IMR-90 (cell line): Measurements from ENCODE around the gene PTPRG. TPM values are rescaled to one million over a fixed set of nuclear protein-coding genes. Genes with fewer than 3 reads are reported as not detected.

Experiments
- ATAC-seq: fragments of 200-7000 bp; cut with Tn5 transposase; 2 replicates; pipeline ENCODE4 v1.9.1; 2020; ENCODE audit warnings: low read depth, mild to moderate bottlenecking, moderate library complexity
- BruUV-seq: library from RNA; stranded (reverse); fragments of 400-500 nt; replicated peaks from 2 replicates; lab custom pipeline; 2021; lab: Mats Ljungman, UMichigan
- CTCF ChIA-PET: fragments of 300-600 bp; formaldehyde crosslinking; extraction: SDS; loops from one replicate; lab custom pipeline; 2021; ENCODE audit warnings: antibody characterized with exemption; lab: Yijun Ruan, JAX
- POLR2A ChIA-PET: fragments of 300-600 bp; sonication (Branson Sonifier 250); formaldehyde crosslinking; loops from one replicate; lab custom pipeline; 2022; ENCODE audit warnings: antibody characterized with exemption; ENCODE audit not compliant: unreplicated experiment; lab: Charles Lee
- DNase-seq: peaks from one replicate; pipeline ENCODE4 v3.0.0; 2013
- H2AFZ ChIP-seq: replicated peaks from 2 replicates; pipeline ENCODE3; 2013; ENCODE audit warnings: low read length, mild to moderate bottlenecking; ENCODE audit not compliant: poor library complexity
- H2AK5ac ChIP-seq: 2 replicates; pipeline ENCODE4 v1.6.1; 2013; ENCODE audit warnings: low read depth, low read length, inconsistent platforms
- H2AK9ac ChIP-seq: replicated peaks from 2 replicates; pipeline ENCODE3; 2013; ENCODE audit warnings: mild to moderate bottlenecking, low read depth, low read length, moderate library complexity; ENCODE audit not compliant: poor library complexity
- H2BK120ac ChIP-seq: 2 replicates; pipeline ENCODE4 v1.6.1; 2013; ENCODE audit warnings: low read depth, low read length, inconsistent platforms
- H2BK15ac ChIP-seq: 3 replicates; pipeline ENCODE4 v1.6.1; 2013; ENCODE audit warnings: low read depth, low read length, inconsistent platforms
- H2BK20ac ChIP-seq: 2 replicates; pipeline ENCODE4 v1.6.1; 2013; ENCODE audit warnings: low read depth, mild to moderate bottlenecking, inconsistent platforms, low read length, moderate library complexity
- H2BK5ac ChIP-seq: 2 replicates; pipeline ENCODE4 v1.6.1; 2013; ENCODE audit warnings: mild to moderate bottlenecking, low read depth, low read length, inconsistent platforms; ENCODE audit not compliant: poor library complexity, severe bottlenecking
- H3K14ac ChIP-seq: replicated peaks from 2 replicates; pipeline ENCODE4 v1.6.1; 2013; ENCODE audit warnings: low read depth, low read length, inconsistent platforms
- H3K18ac ChIP-seq: 2 replicates; pipeline ENCODE4 v1.6.1; 2013; ENCODE audit warnings: low read depth, low read length, control low read depth
- H3K23ac ChIP-seq: 2 replicates; pipeline ENCODE4 v1.6.1; 2013; ENCODE audit warnings: low read depth, low read length, inconsistent platforms
- H3K27ac ChIP-seq: 2 replicates; pipeline ENCODE4 v1.5.1; 2013; ENCODE audit warnings: mild to moderate bottlenecking, control low read depth, low read length; ENCODE audit not compliant: insufficient read depth
- H3K27me3 ChIP-seq: 2 replicates; pipeline ENCODE4 v1.6.1; 2013; ENCODE audit warnings: low read length; ENCODE audit not compliant: control insufficient read depth, insufficient read depth
- H3K36me3 ChIP-seq: 2 replicates; pipeline ENCODE4 v1.6.1; 2013; ENCODE audit warnings: low read length, mixed read lengths; ENCODE audit not compliant: control insufficient read depth, insufficient read depth
- H3K4ac ChIP-seq: 2 replicates; pipeline ENCODE4 v1.6.1; 2013; ENCODE audit warnings: low read depth, low read length, inconsistent platforms
- H3K4me1 ChIP-seq: 2 replicates; pipeline ENCODE4 v1.6.1; 2013; ENCODE audit warnings: low read length, mixed read lengths; ENCODE audit not compliant: control insufficient read depth, insufficient read depth
- H3K4me2 ChIP-seq: 2 replicates; pipeline ENCODE4 v1.6.1; 2013; ENCODE audit warnings: low read depth, mild to moderate bottlenecking, control low read depth, low read length, moderate library complexity
- H3K4me3 ChIP-seq: 2 replicates; pipeline ENCODE4 v1.5.1; 2013; ENCODE audit warnings: low read depth, mild to moderate bottlenecking, control low read depth, low read length, moderate library complexity; ENCODE audit not compliant: insufficient read depth
- H3K56ac ChIP-seq: 2 replicates; pipeline ENCODE4 v1.6.1; 2013; ENCODE audit warnings: low read length, inconsistent platforms; ENCODE audit not compliant: insufficient read depth; ENCODE audit errors: extremely low read depth
- H3K79me1 ChIP-seq, 2 experiments: 2 replicates each; pipeline ENCODE4 v1.6.1; 2013; ENCODE audit warnings: low read length in 2 of 2, inconsistent platforms in 1 of 2, low read depth in 1 of 2
- H3K9ac ChIP-seq: 2 replicates; pipeline ENCODE4 v1.6.1; 2013; ENCODE audit warnings: low read depth, low read length, control low read depth
- H3K9me1 ChIP-seq: 2 replicates; pipeline ENCODE4 v1.6.1; 2013; ENCODE audit warnings: low read length, inconsistent platforms; ENCODE audit not compliant: insufficient read depth
- H3K9me3 ChIP-seq: 2 replicates; pipeline ENCODE4 v1.6.1; 2013; ENCODE audit warnings: low read length; ENCODE audit not compliant: control insufficient read depth, insufficient read depth
- H4K20me1 ChIP-seq: 2 replicates; pipeline ENCODE4 v1.6.1; 2013; ENCODE audit warnings: low read length, inconsistent platforms; ENCODE audit not compliant: insufficient read depth
- H4K5ac ChIP-seq: 2 replicates; pipeline ENCODE4 v1.6.1; 2013; ENCODE audit warnings: mild to moderate bottlenecking, low read depth, low read length, control low read depth
- H4K8ac ChIP-seq, 2 experiments: 2 replicates each; pipeline ENCODE4 v1.6.1; 2013; ENCODE audit warnings: low read depth in 2 of 2, low read length in 2 of 2, control low read depth in 1 of 2, inconsistent platforms in 1 of 2
- H4K91ac ChIP-seq: 2 replicates; pipeline ENCODE4 v1.6.1; 2013; ENCODE audit warnings: low read depth, low read length, inconsistent platforms; ENCODE audit not compliant: insufficient read depth
- BHLHE40 ChIP-seq: fragments of 150-350 bp; IDR thresholded peaks from 2 replicates; pipeline ENCODE4 v1.6.1; 2016; ENCODE audit warnings: mild to moderate bottlenecking, low read depth, low read length
- CEBPB ChIP-seq: IDR thresholded peaks from 2 replicates; pipeline ENCODE4 v1.6.1; 2012; ENCODE audit warnings: low read depth, low read length, improper control_type of control experiment
- FOS ChIP-seq: fragments of 150-350 bp; IDR thresholded peaks from 2 replicates; pipeline ENCODE4 v1.6.1; 2016; ENCODE audit warnings: low read depth, low read length
- MXI1 ChIP-seq: IDR thresholded peaks from 2 replicates; pipeline ENCODE4 v1.6.1; 2012; ENCODE audit warnings: low read depth, mild to moderate bottlenecking, low read length, moderate library complexity, borderline replicate concordance
- NFE2L2 ChIP-seq: fragments of 150-350 bp; IDR thresholded peaks from 2 replicates; pipeline ENCODE4 v1.6.1; 2016; ENCODE audit warnings: low read depth, mild to moderate bottlenecking, low read length
- POLR2A ChIP-seq: IDR thresholded peaks from 2 replicates; pipeline ENCODE4 v1.6.1; 2012; ENCODE audit warnings: mild to moderate bottlenecking, low read depth, low read length
- RCOR1 ChIP-seq: IDR thresholded peaks from 2 replicates; pipeline ENCODE4 v1.6.1; 2012; ENCODE audit warnings: mild to moderate bottlenecking, low read length, improper control_type of control experiment; ENCODE audit not compliant: insufficient replicate concordance
- WGBS, 2 experiments: methylation state at CpG; one replicate each; pipeline versions ENCODE4 v1.1.5 to v1.1.7; 2013; ENCODE audit warnings: missing lambda C conversion rate in 2 of 2; ENCODE audit not compliant: insufficient read length in 1 of 2; ENCODE audit errors: extremely low coverage in 2 of 2; 5-methylcytosine and 5-hydroxymethylcytosine counted together
- dilution Hi-C: fragments of 300-500 bp; cut with HindIII; formaldehyde crosslinking; loops from one replicate; pipeline ENCODE4 v1.14.3; 2018; ENCODE audit warnings: low sequenced_read_pairs; ENCODE audit not compliant: unreplicated experiment
- in situ Hi-C: fragments of 300-500 bp; cut with MboI; formaldehyde crosslinking; loops from 3 replicates; pipeline ENCODE4 v1.14.3; 2019; ENCODE audit warnings: low sequenced_read_pairs, inconsistent platforms, mixed read lengths
- intact Hi-C: fragments of 100-400 bp; cut with micrococcal nuclease; formaldehyde crosslinking; loops from 2 replicates; pipeline ENCODE4 v1.10.0; 2022
- polyA plus RNA-seq, 3 experiments: library from polyadenylated mRNA; depleted of rRNA; stranded (reverse); fragments of >200 nt; gene quantifications; 2 replicates each; pipeline ENCODE4 v1.2.3, GENCODE V29; 2012; ENCODE audit warnings: low replicate concordance in 1 of 3
- total RNA-seq: library from RNA; depleted of rRNA; stranded (reverse); fragments of >200 nt; gene quantifications from 2 replicates; pipeline ENCODE4 v1.2.3, GENCODE V29; 2012

The PTPRG gene
- total and polyA plus RNA-seq, 2 of the 4 experiments (the other 2 are of a cell fraction) = 7.7 to 31.0 TPM

- TF ChIP-seq RCOR1 (no peak), CEBPB (no peak)
Observed at GRCh38 chr3:61663356-61664104, 102.2 kb downstream of the PTPRG start (continued).

GRCh38 chr3:61664105-61664482 is 102.7 kb downstream of the PTPRG start:
- Histone ChIP-seq H3K79me1 (peaks cover 13 to 63% of the 10 kb centered on the region in 2 experiments), H2BK5ac (peak overlapping the region; percentile 72), H4K91ac (no peak overlapping the region), H4K5ac (no peak overlapping the region), H2AFZ (no peak overlapping the region), H3K27ac (no peak overlapping the region), H3K4ac (peak overlapping the region; percentile 76; the same call in 1 of the 2 replicates), H3K14ac (no peak overlapping the region), H2AK5ac (no peak overlapping the region), H3K9ac (no peak overlapping the region), H3K23ac (peak overlapping the region; percentile 14; the same call in 1 of the 2 replicates), H3K9me3 (no peaks in the 10 kb centered on the region), H3K18ac (no peak overlapping the region), H2BK20ac (peak overlapping the region; percentile 82; the same call in 1 of the 2 replicates), H3K4me2 (peak overlapping the region; percentile 90), H4K20me1 (peaks cover 4% of the 10 kb centered on the region; the same call in 1 of the 2 replicates), H2BK120ac (peak overlapping the region; percentile 59), H4K8ac (no peak overlapping the region), H3K36me3 (no peaks in the 10 kb centered on the region), H2BK15ac (no peak overlapping the region), H3K56ac (no peak overlapping the region), H3K9me1 (peaks cover 12% of the 10 kb centered on the region), H3K4me3 (peak overlapping the region; percentile 27; the same call in 1 of the 2 replicates), H3K27me3 (no peaks in the 10 kb centered on the region), H2AK9ac (no peak overlapping the region), H3K4me1 (peaks cover 7% of the 10 kb centered on the region; the same call in 1 of the 2 replicates)
- ChIA-PET POLR2A (interaction anchor here (1.2 kb wide), 1 partner anchor 99 kb away, joined by 3 read pairs; no protein-coding TSS in a partner anchor), CTCF (no interaction called here)
- ATAC-seq (peak; percentile 94), DNase-seq (peak; percentile 97)
- BruUV-seq = no TSS peak
- peak; percentile 52; the same call in 1 of the 2 replicates for TF ChIP-seq MXI1
- TF ChIP-seq CEBPB = no peak
- TF ChIP-seq RCOR1 = no peak
- peak; percentile 73 for TF ChIP-seq FOS
- no peak for TF ChIP-seq NFE2L2
- no peak for TF ChIP-seq POLR2A
- peak; percentile 32; the same call in 1 of the 2 replicates for TF ChIP-seq BHLHE40
- dilution Hi-C loops (no loop called here), intact Hi-C loops (no loop called here), in situ Hi-C loops (no loop called here)
- no CpG with 5 or more reads among the region's 2 CpGs for WGBS, 2 experiments
